Ecto neural progenitor cell (in vitro differentiated cells): ENCODE measurements around the gene CCDC83.
A peak's percentile ranks its signal among the peaks of the same experiment; 100 is the strongest.

ENCODE experiments used
- DNase-seq: peaks from one replicate; pipeline ENCODE4 v3.0.0-alpha.2; 2018; ENCODE audit warnings: low spot score

The CCDC83 gene

GRCh38 chr11:85855341-85855656, at the start of gene CCDC83:
CCDC83 (plus strand) TSS chr11:85855383; CDS start chr11:85865124, 9,741 bp downstream.
- no peak for DNase-seq

GRCh38 chr11:85805387-85805786, 49.8 kb upstream of the CCDC83 start:
- no peak for DNase-seq

- DNase-seq, result no peak
Measured at GRCh38 chr11:85806016-85806415, 49.2 kb upstream of the CCDC83 start.

GRCh38 chr11:85806876-85807275, 48.3 kb upstream of the CCDC83 start:
- no peak for DNase-seq

- DNase-seq, result no peak
Measured at GRCh38 chr11:85809191-85809590, 46.0 kb upstream of the CCDC83 start.

- DNase-seq, result peak; percentile 53
Measured at GRCh38 chr11:85809863-85810262, 45.3 kb upstream of the CCDC83 start.

GRCh38 chr11:85810521-85810870, 44.7 kb upstream of the CCDC83 start:
- peak; percentile 44 for DNase-seq

- DNase-seq, result peak; percentile 85
Measured at GRCh38 chr11:85810871-85811611, 44.1 kb upstream of the CCDC83 start, which contains the start of gene SYTL2. SYTL2 (minus strand) TSS chr11:85811141; CDS start chr11:85757725, 53,416 bp downstream.

GRCh38 chr11:85811624-85812023, 43.6 kb upstream of the CCDC83 start:
- DNase-seq, result no peak

GRCh38 chr11:85813721-85814120, 41.5 kb upstream of the CCDC83 start:
- DNase-seq, result no peak

GRCh38 chr11:85815186-85815931, 39.8 kb upstream of the CCDC83 start:
- no peak for DNase-seq

GRCh38 chr11:85819441-85819840, 35.7 kb upstream of the CCDC83 start:
- no peak for DNase-seq

GRCh38 chr11:85821636-85822035, 33.5 kb upstream of the CCDC83 start:
- DNase-seq, result no peak

- no peak for DNase-seq
Measured at GRCh38 chr11:85822814-85823213, 32.4 kb upstream of the CCDC83 start.

- no peak for DNase-seq
Measured at GRCh38 chr11:85823816-85824215, 31.4 kb upstream of the CCDC83 start.

GRCh38 chr11:85825616-85826015, 29.6 kb upstream of the CCDC83 start:
- DNase-seq, result no peak

GRCh38 chr11:85826116-85826855, 28.9 kb upstream of the CCDC83 start:
- peak; percentile 58 for DNase-seq

GRCh38 chr11:85827748-85828639, 27.2 kb upstream of the CCDC83 start:
- no peak for DNase-seq

GRCh38 chr11:85828640-85828978, 26.6 kb upstream of the CCDC83 start:
- DNase-seq, result no peak

GRCh38 chr11:85829172-85829571, 26.0 kb upstream of the CCDC83 start:
- DNase-seq, result no peak

GRCh38 chr11:85831050-85831449, 24.1 kb upstream of the CCDC83 start:
- no peak for DNase-seq

GRCh38 chr11:85835263-85835662, 19.9 kb upstream of the CCDC83 start:
- no peak for DNase-seq
